Measurements from ENCODE around the gene ZBTB42.

DNA sequence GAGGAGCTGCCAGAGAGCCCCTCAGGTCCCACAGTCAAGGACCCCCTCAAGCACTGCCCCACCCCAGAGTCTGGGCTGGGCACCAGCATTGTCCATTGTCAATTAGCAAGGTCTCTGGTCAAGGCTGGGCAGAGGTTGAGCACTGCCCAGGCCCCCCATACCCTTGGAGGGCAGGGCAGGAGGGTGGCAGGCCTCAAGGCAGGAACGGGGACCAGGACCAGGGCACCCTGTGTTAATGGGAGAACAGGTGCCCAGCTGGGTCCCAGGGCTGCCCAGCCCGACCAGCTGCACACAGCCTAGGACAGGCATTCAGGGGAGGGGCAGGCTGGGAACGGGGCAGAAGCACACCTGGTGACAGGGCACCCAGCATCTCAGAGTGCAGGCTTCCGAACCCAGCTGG, 29.5 kb upstream of the ZBTB42 start:
- no peak for TF ChIP-seq RAD21 (IDR thresholded peaks at IDR 0.05; ENCODE audit: low read length)
- no peak for TF ChIP-seq POLR2A (IDR thresholded peaks at IDR 0.05; ENCODE audit: low read depth, low read length)
- TF ChIP-seq MAZ (IDR thresholded peaks at IDR 0.05; ENCODE audit: borderline replicate concordance, low read depth, low read length) = no peak
- TF ChIP-seq, protein P1, sequence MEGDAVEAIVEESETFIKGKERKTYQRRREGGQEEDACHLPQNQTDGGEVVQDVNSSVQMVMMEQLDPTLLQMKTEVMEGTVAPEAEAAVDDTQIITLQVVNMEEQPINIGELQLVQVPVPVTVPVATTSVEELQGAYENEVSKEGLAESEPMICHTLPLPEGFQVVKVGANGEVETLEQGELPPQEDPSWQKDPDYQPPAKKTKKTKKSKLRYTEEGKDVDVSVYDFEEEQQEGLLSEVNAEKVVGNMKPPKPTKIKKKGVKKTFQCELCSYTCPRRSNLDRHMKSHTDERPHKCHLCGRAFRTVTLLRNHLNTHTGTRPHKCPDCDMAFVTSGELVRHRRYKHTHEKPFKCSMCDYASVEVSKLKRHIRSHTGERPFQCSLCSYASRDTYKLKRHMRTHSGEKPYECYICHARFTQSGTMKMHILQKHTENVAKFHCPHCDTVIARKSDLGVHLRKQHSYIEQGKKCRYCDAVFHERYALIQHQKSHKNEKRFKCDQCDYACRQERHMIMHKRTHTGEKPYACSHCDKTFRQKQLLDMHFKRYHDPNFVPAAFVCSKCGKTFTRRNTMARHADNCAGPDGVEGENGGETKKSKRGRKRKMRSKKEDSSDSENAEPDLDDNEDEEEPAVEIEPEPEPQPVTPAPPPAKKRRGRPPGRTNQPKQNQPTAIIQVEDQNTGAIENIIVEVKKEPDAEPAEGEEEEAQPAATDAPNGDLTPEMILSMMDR (conservative IDR thresholded peaks at IDR 0.05; ENCODE audit: low read depth, low read length) = no peak
